ENCODE results near the gene KDSR.

The KDSR gene

GRCh38 chr18:63367053-63367953, at the start of gene KDSR:
KDSR (minus strand) TSS chr18:63367206; CDS start chr18:63367118, 88 bp downstream.
- DNase-seq, result peak; percentile 85

- DNase-seq, result no peak
Observed at GRCh38 chr18:63412953-63413352, 45.9 kb upstream of the KDSR start.

- DNase-seq, result peak; percentile 53
Observed at GRCh38 chr18:63410792-63411191, 43.8 kb upstream of the KDSR start.

GRCh38 chr18:63409301-63409700, 42.3 kb upstream of the KDSR start:
- peak; percentile 41 for DNase-seq

GRCh38 chr18:63407734-63408133, 40.7 kb upstream of the KDSR start:
- no peak for DNase-seq

- DNase-seq, result no peak
Observed at GRCh38 chr18:63405986-63406385, 39.0 kb upstream of the KDSR start.

- no peak for DNase-seq
Observed at GRCh38 chr18:63402246-63403162, 35.5 kb upstream of the KDSR start.

GRCh38 chr18:63399300-63399699, 32.3 kb upstream of the KDSR start:
- DNase-seq, result no peak

GRCh38 chr18:63397349-63397748, 30.3 kb upstream of the KDSR start:
- no peak for DNase-seq

- DNase-seq, result peak; percentile 8
Observed at GRCh38 chr18:63395503-63395902, 28.5 kb upstream of the KDSR start.

GRCh38 chr18:63394954-63395353, 27.9 kb upstream of the KDSR start:
- DNase-seq, result no peak

- no peak for DNase-seq
Observed at GRCh38 chr18:63387861-63388260, 20.9 kb upstream of the KDSR start.

- no peak for DNase-seq
Observed at GRCh38 chr18:63382843-63383242, 15.8 kb upstream of the KDSR start.

GRCh38 chr18:63379639-63379962, 12.6 kb upstream of the KDSR start:
- no peak for DNase-seq

GRCh38 chr18:63378919-63379638, 12.1 kb upstream of the KDSR start:
- DNase-seq, result peak; percentile 25

GRCh38 chr18:63377275-63377980, 10.4 kb upstream of the KDSR start:
- DNase-seq, result no peak

- no peak for DNase-seq
Observed at GRCh38 chr18:63376538-63376937, 9.5 kb upstream of the KDSR start.

- no peak for DNase-seq
Observed at GRCh38 chr18:63374540-63374939, 7.5 kb upstream of the KDSR start.

- no peak for DNase-seq
Observed at GRCh38 chr18:63373161-63373560, 6.2 kb upstream of the KDSR start.

GRCh38 chr18:63368611-63369010, 1.6 kb upstream of the KDSR start:
- no peak for DNase-seq

- peak; percentile 86 for DNase-seq
Observed at GRCh38 chr18:63366213-63367052, 573 bp downstream of the KDSR start.

- peak; percentile 23 for DNase-seq
Observed at GRCh38 chr18:63365876-63366212, 1.2 kb downstream of the KDSR start.
